Activated CD4-positive, CD25-positive, alpha-beta regulatory T cell treated with anti-CD3 and anti-CD28 coated beads, Interleukin-2, amount 50 U/mL, for 24 hours (primary cell): ENCODE measurements around the gene PEX5L.
A peak's percentile ranks its signal among the peaks of the same experiment; 100 is the strongest.

ENCODE experiments used
- ATAC-seq, 2 donors: fragments of 150-1000 bp; cut with Tn5 transposase; one replicate each; pipeline ENCODE4 v1.10.0; 2021; ENCODE audit warnings: mild to moderate bottlenecking in 1 of 2, moderate library complexity in 1 of 2

Gene PEX5L

DNA sequence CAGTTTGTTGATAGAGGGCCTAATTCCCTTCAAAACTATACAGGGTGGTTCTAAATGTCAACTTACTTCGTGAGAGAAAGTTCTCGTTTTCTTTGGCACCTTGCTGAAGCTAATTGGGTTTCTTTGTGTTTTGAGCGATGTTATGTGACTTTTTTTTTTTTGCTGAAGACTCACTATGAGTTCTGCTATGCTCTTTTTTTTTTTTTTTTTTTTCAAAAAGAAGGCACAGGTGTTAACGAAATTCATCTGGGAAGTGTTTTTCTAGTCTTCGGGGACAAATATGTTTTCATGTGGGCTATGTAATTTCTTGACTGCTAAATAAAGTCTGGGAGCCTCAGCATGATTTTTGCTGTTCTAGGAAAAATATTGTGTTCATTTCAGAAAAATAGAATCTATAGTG lies 81.5 kb downstream of the PEX5L start:
- ATAC-seq, result no peak

DNA sequence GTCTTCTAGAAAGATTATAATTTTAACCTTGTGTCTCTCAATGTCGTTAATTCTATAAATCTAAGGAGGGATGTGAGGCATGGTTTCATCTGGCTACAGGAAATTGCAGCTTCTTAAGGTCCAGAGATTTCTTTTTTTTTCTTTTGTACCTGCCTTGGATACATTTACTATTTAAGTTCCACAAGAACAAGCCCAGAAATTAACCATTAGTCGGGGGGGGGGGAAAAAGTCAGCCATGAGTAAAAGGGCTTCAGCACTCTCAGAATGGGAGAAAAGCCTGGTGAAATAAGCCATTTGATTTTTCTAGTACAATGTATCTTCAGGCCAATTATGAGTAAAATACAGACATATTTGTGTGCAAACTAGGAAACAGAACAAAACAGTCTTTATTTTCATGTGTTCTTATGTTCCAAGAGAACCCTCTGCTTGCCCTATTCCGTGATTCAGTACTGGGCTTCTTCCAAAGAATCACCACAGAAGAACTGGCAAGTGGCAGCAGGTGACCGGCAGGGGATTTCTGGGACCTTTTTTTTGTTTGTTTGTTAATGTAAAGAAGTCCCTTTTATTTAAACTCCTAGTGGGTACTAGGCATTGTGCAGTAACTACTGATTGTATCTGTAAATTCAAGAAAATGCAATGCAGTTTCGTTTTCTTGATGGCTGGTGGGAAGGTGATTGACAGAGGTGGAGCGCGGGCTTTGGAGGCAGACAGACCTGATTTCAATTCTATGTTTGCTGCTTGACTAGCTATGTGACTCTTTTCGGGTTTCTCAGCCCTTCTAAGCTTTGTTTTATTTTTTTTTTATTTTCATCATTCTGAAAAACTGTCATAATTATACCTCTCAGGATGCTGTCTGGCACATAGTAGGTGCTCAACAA lies 82.5 kb downstream of the PEX5L start:
- ATAC-seq, result no peak

- ATAC-seq, result no peak
Observed at GRCh38 chr3:179950840-179951239, 85.9 kb downstream of the PEX5L start.

GRCh38 chr3:179949869-179950268 lies 86.9 kb downstream of the PEX5L start:
- ATAC-seq, result no peak

- ATAC-seq, result no peak
Observed at GRCh38 chr3:179949412-179949811, 87.3 kb downstream of the PEX5L start.

- no peak for ATAC-seq
Observed at GRCh38 chr3:179948740-179949139, 88.0 kb downstream of the PEX5L start.

- no peak for ATAC-seq
Observed at GRCh38 chr3:179945569-179945968, 91.2 kb downstream of the PEX5L start.

- ATAC-seq, result no peak
Observed at GRCh38 chr3:179943117-179943880, 93.4 kb downstream of the PEX5L start.

GRCh38 chr3:179942553-179943075 lies 94.1 kb downstream of the PEX5L start:
- ATAC-seq, result no peak

GRCh38 chr3:179935710-179936109 lies 101.0 kb downstream of the PEX5L start:
- no peak for ATAC-seq

- ATAC-seq, result no peak
Observed at GRCh38 chr3:179933914-179934313, 102.8 kb downstream of the PEX5L start.

DNA sequence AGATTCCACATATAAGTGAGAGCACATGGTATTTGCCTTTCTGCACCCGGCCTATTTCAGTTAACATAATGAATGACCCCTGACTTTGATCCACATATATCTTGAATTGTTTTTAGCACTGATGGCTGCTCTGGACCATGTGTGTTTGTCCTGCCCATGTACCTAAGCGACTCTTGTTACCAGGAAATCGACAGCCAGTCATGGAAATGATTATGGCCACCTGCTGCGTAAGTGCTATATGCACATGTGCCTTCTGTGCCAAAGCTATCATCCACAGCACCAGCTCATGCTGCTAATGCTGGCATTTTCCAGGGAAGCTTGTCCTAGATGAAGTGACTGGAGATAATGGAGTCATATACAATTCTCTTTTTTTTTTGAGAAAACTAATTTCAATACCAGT lies 103.7 kb downstream of the PEX5L start:
- ATAC-seq, result no peak

GRCh38 chr3:179932674-179933073 lies 104.1 kb downstream of the PEX5L start:
- no peak for ATAC-seq

DNA sequence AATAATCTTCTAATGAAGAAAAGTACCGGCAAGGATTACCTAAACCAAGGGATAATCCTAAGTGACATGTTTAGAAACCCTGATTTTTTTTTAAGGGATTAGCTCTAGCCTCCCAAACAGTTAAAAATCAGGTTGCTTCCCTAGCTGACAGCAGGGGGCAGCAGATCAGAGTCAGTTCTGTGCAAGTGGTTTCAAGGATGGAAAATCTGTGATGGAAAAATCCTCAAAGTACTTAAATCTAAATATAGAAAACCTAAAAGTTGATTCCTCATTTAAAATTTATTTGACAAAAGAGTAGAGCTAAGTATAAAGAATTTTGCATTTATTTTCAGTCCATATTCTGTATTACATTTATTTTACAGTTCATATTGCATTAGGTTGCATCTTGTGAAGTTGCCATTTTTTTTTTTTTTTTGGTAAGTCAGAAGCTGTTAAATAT lies 107.6 kb downstream of the PEX5L start:
- no peak for ATAC-seq

GRCh38 chr3:179927191-179927590 lies 109.5 kb downstream of the PEX5L start:
- no peak for ATAC-seq

DNA sequence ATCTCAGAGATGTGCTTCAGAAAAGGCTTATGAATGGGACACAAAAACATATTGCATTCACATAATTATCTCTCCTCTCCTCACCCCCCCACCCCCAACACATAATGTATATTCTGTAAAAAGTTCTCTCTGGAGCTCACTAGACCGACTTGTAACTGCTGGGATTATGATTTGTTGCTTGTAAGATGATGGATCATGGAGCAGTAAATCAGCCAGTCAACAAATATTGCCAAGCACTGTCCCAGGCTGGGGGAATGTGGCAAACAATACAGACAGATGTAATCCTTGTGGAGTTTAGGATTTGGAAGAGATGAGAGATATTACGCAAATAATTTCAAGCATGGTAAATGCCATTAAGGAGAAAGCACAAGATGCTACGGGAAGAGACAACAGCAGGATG lies 114.8 kb downstream of the PEX5L start:
- ATAC-seq, result no peak

GRCh38 chr3:179921500-179921899 lies 115.2 kb downstream of the PEX5L start:
- ATAC-seq, result peak in 1 of 2 donors; percentile 35

- ATAC-seq, result no peak
Observed at GRCh38 chr3:179907784-179908482, 128.8 kb downstream of the PEX5L start.

GRCh38 chr3:179902061-179902460 lies 134.7 kb downstream of the PEX5L start:
- no peak for ATAC-seq

GRCh38 chr3:179898024-179898423 lies 138.7 kb downstream of the PEX5L start:
- peak in 1 of 2 donors; percentile 49 for ATAC-seq

- ATAC-seq, result no peak
Observed at GRCh38 chr3:179897231-179897630, 139.5 kb downstream of the PEX5L start.

- no peak for ATAC-seq
Observed at GRCh38 chr3:179896507-179896906, 140.2 kb downstream of the PEX5L start.

- ATAC-seq, result no peak
Observed at GRCh38 chr3:179895330-179895729, 141.4 kb downstream of the PEX5L start.
